WERI-Rb-1 (cell line): Measurements from ENCODE around the gene CXXC5.
"Not testable (repeated sequence)": the region's sequence is repeated elsewhere in the genome, so short reads cannot be mapped to it uniquely, and the experiment has no call there.

Source experiments
- DNase-seq: peaks from one replicate; pipeline ENCODE4 v3.0.0-alpha.2; 2020
- H3K27ac ChIP-seq: fragments of 250-450 bp; sonication (Bioruptor Pico); 2 replicates; pipeline ENCODE4 v1.5.1; 2020; ENCODE audit warnings: mild to moderate bottlenecking, moderate library complexity
- H3K27me3 ChIP-seq: fragments of 250-450 bp; sonication (Bioruptor Pico); 2 replicates; pipeline ENCODE4 v1.5.1; 2021; ENCODE audit warnings: mild to moderate bottlenecking, low read depth, moderate library complexity; ENCODE audit not compliant: insufficient read depth, severe bottlenecking
- H3K36me3 ChIP-seq: fragments of 250-450 bp; sonication (Bioruptor Pico); 2 replicates; pipeline ENCODE4 v1.5.1; 2020; ENCODE audit warnings: mild to moderate bottlenecking, moderate library complexity
- H3K4me3 ChIP-seq: 2 replicates; pipeline ENCODE4 v1.5.1; 2011; ENCODE audit warnings: low read depth, mild to moderate bottlenecking, control low read depth, low read length
- H3K9me3 ChIP-seq: fragments of 250-450 bp; sonication (Bioruptor Pico); 2 replicates; pipeline ENCODE4 v1.5.1; 2021; ENCODE audit warnings: mild to moderate bottlenecking, moderate library complexity; ENCODE audit not compliant: severe bottlenecking
- TF ChIP-seq, protein P1 (sequence below): IDR thresholded peaks from 2 replicates; pipeline ENCODE4 v1.5.1; 2011; ENCODE audit warnings: low read depth, mild to moderate bottlenecking, control low read depth, inconsistent platforms, low read length

CXXC5 gene

DNA sequence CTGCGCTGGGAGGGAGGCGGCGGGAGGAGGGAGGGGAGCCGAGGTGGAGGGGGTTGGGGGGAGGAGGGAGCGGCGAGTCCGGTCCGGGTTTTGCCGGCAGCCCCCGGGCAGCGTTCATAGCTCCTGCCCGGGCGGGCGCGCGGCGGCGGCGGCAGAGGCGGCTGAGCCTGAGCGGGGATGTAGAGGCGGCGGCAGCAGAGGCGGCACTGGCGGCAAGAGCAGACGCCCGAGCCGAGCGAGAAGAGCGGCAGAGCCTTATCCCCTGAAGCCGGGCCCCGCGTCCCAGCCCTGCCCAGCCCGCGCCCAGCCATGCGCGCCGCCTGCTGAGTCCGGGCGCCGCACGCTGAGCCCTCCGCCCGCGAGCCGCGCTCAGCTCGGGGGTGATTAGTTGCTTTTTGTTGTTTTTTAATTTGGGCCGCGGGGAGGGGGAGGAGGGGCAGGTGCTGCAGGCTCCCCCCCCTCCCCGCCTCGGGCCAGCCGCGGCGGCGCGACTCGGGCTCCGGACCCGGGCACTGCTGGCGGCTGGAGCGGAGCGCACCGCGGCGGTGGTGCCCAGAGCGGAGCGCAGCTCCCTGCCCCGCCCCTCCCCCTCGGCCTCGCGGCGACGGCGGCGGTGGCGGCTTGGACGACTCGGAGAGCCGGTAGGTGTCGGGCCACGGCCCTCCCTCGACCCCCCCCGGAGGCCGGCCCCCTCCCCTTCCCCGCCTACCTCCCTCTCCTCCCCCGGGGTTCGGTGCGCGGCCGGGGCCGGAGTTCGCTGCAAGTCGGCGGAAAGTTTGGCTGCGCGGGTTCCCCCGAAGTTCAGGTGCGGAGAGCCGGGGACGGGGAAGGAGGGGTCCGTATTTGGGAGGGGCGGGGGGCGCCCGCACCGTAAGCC, at the start of gene CXXC5:
Gene CXXC5 (plus strand): TSS at position 145 of the 877 bp plus-strand sequence. CDS start 32,175 bp downstream, outside the sequence.
- Histone ChIP-seq H3K27ac (peak within 1 kb of the TSS; percentile 97), H3K36me3 (peaks cover 20% of the 10 kb centered on the region), H3K27me3 (no peaks in the 10 kb centered on the region), H3K4me3 (peak within 1 kb of the TSS; percentile 82), H3K9me3 (no peaks in the 10 kb centered on the region)
- peak; percentile 91 for DNase-seq
- TF ChIP-seq, protein P1, sequence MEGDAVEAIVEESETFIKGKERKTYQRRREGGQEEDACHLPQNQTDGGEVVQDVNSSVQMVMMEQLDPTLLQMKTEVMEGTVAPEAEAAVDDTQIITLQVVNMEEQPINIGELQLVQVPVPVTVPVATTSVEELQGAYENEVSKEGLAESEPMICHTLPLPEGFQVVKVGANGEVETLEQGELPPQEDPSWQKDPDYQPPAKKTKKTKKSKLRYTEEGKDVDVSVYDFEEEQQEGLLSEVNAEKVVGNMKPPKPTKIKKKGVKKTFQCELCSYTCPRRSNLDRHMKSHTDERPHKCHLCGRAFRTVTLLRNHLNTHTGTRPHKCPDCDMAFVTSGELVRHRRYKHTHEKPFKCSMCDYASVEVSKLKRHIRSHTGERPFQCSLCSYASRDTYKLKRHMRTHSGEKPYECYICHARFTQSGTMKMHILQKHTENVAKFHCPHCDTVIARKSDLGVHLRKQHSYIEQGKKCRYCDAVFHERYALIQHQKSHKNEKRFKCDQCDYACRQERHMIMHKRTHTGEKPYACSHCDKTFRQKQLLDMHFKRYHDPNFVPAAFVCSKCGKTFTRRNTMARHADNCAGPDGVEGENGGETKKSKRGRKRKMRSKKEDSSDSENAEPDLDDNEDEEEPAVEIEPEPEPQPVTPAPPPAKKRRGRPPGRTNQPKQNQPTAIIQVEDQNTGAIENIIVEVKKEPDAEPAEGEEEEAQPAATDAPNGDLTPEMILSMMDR: no peak

- H3K9me3 ChIP-seq, H3K4me3 ChIP-seq, H3K27ac ChIP-seq, H3K27me3 ChIP-seq, DNase-seq: not testable (repeated sequence)
- H3K36me3 ChIP-seq: peaks cover 34% of the 10 kb centered on the region
Measured at GRCh38 chr5:139598601-139598965, 49.6 kb upstream of the CXXC5 start.

DNA sequence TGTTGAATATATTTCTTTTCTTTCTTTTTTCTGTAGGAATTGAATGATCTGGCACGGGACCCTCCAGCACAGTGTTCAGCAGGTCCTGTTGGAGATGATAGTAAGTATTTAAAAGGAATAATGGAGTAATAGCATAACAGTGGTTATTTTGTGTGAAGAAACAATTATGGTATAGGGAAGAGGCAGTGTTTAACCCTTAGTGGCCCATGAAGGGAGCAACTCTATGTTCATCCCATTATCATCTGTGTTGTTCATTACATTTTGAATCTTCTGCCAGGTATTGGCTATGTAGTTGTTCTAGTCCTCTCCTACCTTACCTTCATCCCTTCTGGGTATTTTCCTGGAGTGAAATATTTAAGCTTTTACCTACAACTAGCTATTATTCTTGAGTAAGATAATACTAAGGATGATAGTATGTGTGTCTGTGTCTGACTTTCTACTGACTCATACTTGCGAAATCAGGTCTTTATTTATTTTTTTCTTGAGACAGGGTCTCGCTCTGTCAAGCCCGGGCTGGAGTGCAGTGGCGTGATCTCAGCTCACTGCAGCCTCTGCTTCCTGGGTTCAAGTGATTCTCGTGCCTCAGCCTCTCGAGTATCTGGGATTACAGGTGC, 47.7 kb upstream of the CXXC5 start:
- Histone ChIP-seq H3K9me3 (no peaks in the 10 kb centered on the region), H3K27ac (no peak overlapping the region), H3K27me3 (no peaks in the 10 kb centered on the region), H3K4me3 (no peak overlapping the region), H3K36me3 (peaks cover 42% of the 10 kb centered on the region)
- no peak for DNase-seq
- TF ChIP-seq, protein P1: no peak

- Histone ChIP-seq H3K27ac (no peak overlapping the region), H3K27me3 (no peaks in the 10 kb centered on the region), H3K9me3 (no peaks in the 10 kb centered on the region), H3K36me3 (peaks cover 49% of the 10 kb centered on the region), H3K4me3 (no peak overlapping the region)
- TF ChIP-seq, protein P1: no peak
- no peak for DNase-seq
Measured at GRCh38 chr5:139601429-139601828, 46.7 kb upstream of the CXXC5 start.

GRCh38 chr5:139601948-139602347, 46.2 kb upstream of the CXXC5 start:
- DNase-seq: not testable (repeated sequence)
- H3K36me3 ChIP-seq: peaks cover 54% of the 10 kb centered on the region

GRCh38 chr5:139605887-139606286, 42.3 kb upstream of the CXXC5 start:
- TF ChIP-seq, protein P1: no peak
- no peak for DNase-seq
- no peaks in the 10 kb centered on the region for H3K9me3 ChIP-seq
- H3K36me3 ChIP-seq: peaks cover 55% of the 10 kb centered on the region
- H3K4me3 ChIP-seq: no peak overlapping the region
- H3K27ac ChIP-seq: no peak overlapping the region
- no peaks in the 10 kb centered on the region for H3K27me3 ChIP-seq

More at GRCh38 chr5:139601948-139602347, 46.2 kb upstream of the CXXC5 start:
- H3K27ac ChIP-seq, H3K27me3 ChIP-seq, H3K4me3 ChIP-seq, H3K9me3 ChIP-seq: not testable (repeated sequence)
